H9 (cell line): ENCODE measurements around the gene TRIM54. TPM values are rescaled to one million over a fixed set of nuclear protein-coding genes. Genes with fewer than 3 reads are reported as not detected.

Experiments used
- DNase-seq: peaks from one replicate; pipeline ENCODE4 v3.0.0-alpha.2; 2017
- H2AFZ ChIP-seq: one replicate; pipeline ENCODE4 v1.6.1; 2013; ENCODE audit warnings: mild to moderate bottlenecking, low read length, control low read depth, moderate library complexity
- H2AK5ac ChIP-seq: 2 replicates; pipeline ENCODE4 v1.6.1; 2013; ENCODE audit warnings: low read length, control low read depth, mixed read lengths; ENCODE audit not compliant: insufficient read length
- H2BK120ac ChIP-seq: one replicate; pipeline ENCODE4 v1.6.1; 2013; ENCODE audit warnings: low read depth, mild to moderate bottlenecking, low read length, control low read depth, inconsistent platforms; ENCODE audit not compliant: poor library complexity, severe bottlenecking
- H2BK12ac ChIP-seq: 2 replicates; pipeline ENCODE4 v1.6.1; 2013; ENCODE audit warnings: low read length, control low read depth, mixed read lengths, low read depth; ENCODE audit not compliant: insufficient read length
- H2BK15ac ChIP-seq: 2 replicates; pipeline ENCODE4 v1.6.1; 2013; ENCODE audit warnings: low read depth, low read length, control low read depth
- H2BK20ac ChIP-seq: one replicate; pipeline ENCODE4 v1.6.1; 2013; ENCODE audit warnings: low read depth, mild to moderate bottlenecking, low read length, control low read depth, inconsistent platforms; ENCODE audit not compliant: poor library complexity, severe bottlenecking
- H2BK5ac ChIP-seq: 2 replicates; pipeline ENCODE4 v1.6.1; 2013; ENCODE audit warnings: low read length, control low read depth, mixed read lengths; ENCODE audit not compliant: insufficient read length
- H3K14ac ChIP-seq: 2 replicates; pipeline ENCODE4 v1.6.1; 2013; ENCODE audit warnings: low read length, control low read depth; ENCODE audit not compliant: insufficient read depth
- H3K18ac ChIP-seq: 2 replicates; pipeline ENCODE4 v1.6.1; 2013; ENCODE audit warnings: low read depth, mild to moderate bottlenecking, mixed read lengths, low read length, control low read depth; ENCODE audit not compliant: insufficient read length
- H3K23ac ChIP-seq: 2 replicates; pipeline ENCODE4 v1.6.1; 2013; ENCODE audit warnings: low read length, control low read depth, mixed read lengths, low read depth; ENCODE audit not compliant: insufficient read length
- H3K23me2 ChIP-seq: 2 replicates; pipeline ENCODE4 v1.6.1; 2013; ENCODE audit warnings: low read depth, mild to moderate bottlenecking, mixed read lengths, low read length, control low read depth; ENCODE audit not compliant: insufficient read length, poor library complexity, severe bottlenecking
- H3K27ac ChIP-seq: 2 replicates; pipeline ENCODE4 v1.5.1; 2013; ENCODE audit warnings: low read length, control low read depth, mixed read lengths, low read depth; ENCODE audit not compliant: insufficient read length
- H3K27me3 ChIP-seq: 2 replicates; pipeline ENCODE4 v1.6.1; 2013; ENCODE audit warnings: low read length, control low read depth, inconsistent platforms; ENCODE audit not compliant: insufficient read depth
- H3K4ac ChIP-seq: 2 replicates; pipeline ENCODE4 v1.6.1; 2013; ENCODE audit warnings: low read depth, mild to moderate bottlenecking, control low read depth, inconsistent platforms, low read length, moderate library complexity
- H3K4me1 ChIP-seq: 2 replicates; pipeline ENCODE4 v1.6.1; 2013; ENCODE audit warnings: low read length, control low read depth, inconsistent platforms; ENCODE audit not compliant: insufficient read depth
- H3K4me2 ChIP-seq: 2 replicates; pipeline ENCODE4 v1.6.1; 2013; ENCODE audit warnings: low read length, control low read depth, mixed read lengths; ENCODE audit not compliant: insufficient read length, insufficient read depth
- H3K56ac ChIP-seq: 2 replicates; pipeline ENCODE4 v1.6.1; 2013; ENCODE audit warnings: low read depth, mild to moderate bottlenecking, mixed read lengths, low read length, control low read depth; ENCODE audit not compliant: insufficient read length
- H3K79me1 ChIP-seq: 2 replicates; pipeline ENCODE4 v1.6.1; 2013; ENCODE audit warnings: low read depth, mild to moderate bottlenecking, moderate library complexity, low read length, control low read depth, inconsistent platforms; ENCODE audit not compliant: insufficient read depth, poor library complexity, severe bottlenecking
- H3K79me2 ChIP-seq: 2 replicates; pipeline ENCODE4 v1.6.1; 2013; ENCODE audit warnings: low read length, control low read depth, inconsistent platforms; ENCODE audit not compliant: insufficient read depth
- H3K9ac ChIP-seq: 2 replicates; pipeline ENCODE4 v1.6.1; 2013; ENCODE audit warnings: low read length, control low read depth, mixed read lengths; ENCODE audit not compliant: insufficient read length; ENCODE audit errors: extremely low read depth
- H3K9me3 ChIP-seq: one replicate; pipeline ENCODE4 v1.6.1; 2013; ENCODE audit warnings: low read depth, low read length, inconsistent platforms; ENCODE audit not compliant: control insufficient read depth
- H3T11ph ChIP-seq: one replicate; pipeline ENCODE4 v1.6.1; 2013; ENCODE audit warnings: mild to moderate bottlenecking, low read length, control low read depth, inconsistent platforms
- H4K20me1 ChIP-seq: one replicate; pipeline ENCODE4 v1.6.1; 2013; ENCODE audit not compliant: control insufficient read depth, insufficient read length, insufficient read depth
- H4K5ac ChIP-seq: 2 replicates; pipeline ENCODE4 v1.6.1; 2013; ENCODE audit warnings: low read depth, mild to moderate bottlenecking, mixed read lengths, low read length, control low read depth; ENCODE audit not compliant: insufficient read length
- H4K8ac ChIP-seq: replicated peaks from 2 replicates; pipeline ENCODE4 v1.6.1; 2013; ENCODE audit warnings: low read length, control low read depth, mixed read lengths, low read depth; ENCODE audit not compliant: insufficient read length
- H4K91ac ChIP-seq: 2 replicates; pipeline ENCODE4 v1.6.1; 2013; ENCODE audit warnings: low read depth, mild to moderate bottlenecking, moderate library complexity, mixed read lengths, low read length, control low read depth; ENCODE audit not compliant: insufficient read length
- H3K27ac Mint-ChIP-seq, 3 experiments: 2 replicates in 2 of 3; 3 replicates in 1 of 3; pipeline ENCODE4 v1.8.0; 2020 to 2021; ENCODE audit warnings: mixed read lengths in 3 of 3, mild to moderate bottlenecking in 1 of 3, moderate library complexity in 1 of 3
- H3K27me3 Mint-ChIP-seq: 2 replicates; pipeline ENCODE4 v1.8.0; 2021; ENCODE audit warnings: low read depth, mild to moderate bottlenecking, moderate library complexity, mixed read lengths
- H3K36me3 Mint-ChIP-seq, 3 experiments: 2 replicates in 2 of 3; 3 replicates in 1 of 3; pipeline ENCODE4 v1.8.0; 2020 to 2021; ENCODE audit warnings: low read depth in 3 of 3, mixed read lengths in 3 of 3; ENCODE audit not compliant: insufficient read depth in 1 of 3
- H3K4me1 Mint-ChIP-seq, 2 experiments: 2 replicates each; pipeline ENCODE4 v1.8.0; 2020; ENCODE audit warnings: mixed read lengths in 2 of 2
- H3K4me3 Mint-ChIP-seq, 2 experiments: 2 replicates in 1 of 2; 3 replicates in 1 of 2; pipeline ENCODE4 v1.8.0; 2020 to 2021; ENCODE audit warnings: mild to moderate bottlenecking in 2 of 2, mixed read lengths in 2 of 2, moderate library complexity in 1 of 2
- H3K9me3 Mint-ChIP-seq, 2 experiments: 2 replicates in 1 of 2; 3 replicates in 1 of 2; pipeline ENCODE4 v1.8.0; 2020; ENCODE audit warnings: mild to moderate bottlenecking in 2 of 2, mixed read lengths in 2 of 2, moderate library complexity in 1 of 2
- WGBS: extraction: QIAGEN DNeasy Blood & Tissue Kit; methylation state at CpG from one replicate; pipeline ENCODE4 v1.1.7; 2013; ENCODE audit warnings: missing lambda C conversion rate, low lambda C conversion rate, mixed read lengths; ENCODE audit not compliant: insufficient read length; ENCODE audit errors: extremely low coverage; 5-methylcytosine and 5-hydroxymethylcytosine counted together
- total RNA-seq: library from RNA; stranded (reverse); gene quantifications from 2 replicates; pipeline ENCODE4 v1.2.1, GENCODE V29; 2021
- TF ChIP-seq, protein P1 (sequence below): fragments of 200-600 bp; sonication (generic); conservative IDR thresholded peaks from 3 replicates; pipeline ENCODE4 v1.8.0; 2021; ENCODE audit warnings: antibody characterized with exemption, mild to moderate bottlenecking

TRIM54 gene
- total RNA-seq, 1 experiment from 2014 or later: 5.0 TPM

DNA sequence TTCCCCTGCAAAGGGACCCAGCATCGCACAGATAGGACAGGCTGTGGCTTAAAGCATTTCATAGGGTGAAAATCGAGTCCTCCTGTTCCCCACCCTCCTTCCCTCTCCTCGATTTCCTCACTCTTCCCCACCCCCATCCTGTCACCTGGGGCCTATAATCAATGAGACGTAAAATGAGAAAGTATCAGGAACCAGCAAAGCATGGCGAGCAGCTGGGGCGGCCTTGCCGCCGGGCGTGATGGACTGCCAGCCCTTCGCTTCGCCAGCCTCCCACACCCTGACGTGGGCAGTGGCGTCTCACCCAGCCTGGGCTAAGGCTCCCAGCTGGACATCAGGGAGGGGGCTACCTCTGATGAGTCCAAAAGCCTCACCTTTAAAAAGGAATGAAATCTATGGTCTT, 30.5 kb upstream of the TRIM54 start:
- H3K9me3 ChIP-seq: no peaks in the 10 kb centered on the region
- H2BK5ac ChIP-seq: no peak overlapping the region
- no peaks in the 10 kb centered on the region for H3K9me3 Mint-ChIP-seq
- H3K14ac ChIP-seq: no peak overlapping the region
- no peak overlapping the region for H2BK120ac ChIP-seq
- H3K9ac ChIP-seq: no peak overlapping the region
- H3K23ac ChIP-seq: no peak overlapping the region
- TF ChIP-seq, protein P1, sequence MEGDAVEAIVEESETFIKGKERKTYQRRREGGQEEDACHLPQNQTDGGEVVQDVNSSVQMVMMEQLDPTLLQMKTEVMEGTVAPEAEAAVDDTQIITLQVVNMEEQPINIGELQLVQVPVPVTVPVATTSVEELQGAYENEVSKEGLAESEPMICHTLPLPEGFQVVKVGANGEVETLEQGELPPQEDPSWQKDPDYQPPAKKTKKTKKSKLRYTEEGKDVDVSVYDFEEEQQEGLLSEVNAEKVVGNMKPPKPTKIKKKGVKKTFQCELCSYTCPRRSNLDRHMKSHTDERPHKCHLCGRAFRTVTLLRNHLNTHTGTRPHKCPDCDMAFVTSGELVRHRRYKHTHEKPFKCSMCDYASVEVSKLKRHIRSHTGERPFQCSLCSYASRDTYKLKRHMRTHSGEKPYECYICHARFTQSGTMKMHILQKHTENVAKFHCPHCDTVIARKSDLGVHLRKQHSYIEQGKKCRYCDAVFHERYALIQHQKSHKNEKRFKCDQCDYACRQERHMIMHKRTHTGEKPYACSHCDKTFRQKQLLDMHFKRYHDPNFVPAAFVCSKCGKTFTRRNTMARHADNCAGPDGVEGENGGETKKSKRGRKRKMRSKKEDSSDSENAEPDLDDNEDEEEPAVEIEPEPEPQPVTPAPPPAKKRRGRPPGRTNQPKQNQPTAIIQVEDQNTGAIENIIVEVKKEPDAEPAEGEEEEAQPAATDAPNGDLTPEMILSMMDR: no peak
- peaks cover 13 to 18% of the 10 kb centered on the region in 2 experiments for H3K4me1 Mint-ChIP-seq
- H3K27ac Mint-ChIP-seq: no peak overlapping the region
- H3K79me1 ChIP-seq: no peaks in the 10 kb centered on the region
- no peak overlapping the region for H3K4me2 ChIP-seq
- no peak overlapping the region for H3T11ph ChIP-seq
- H3K79me2 ChIP-seq: no peaks in the 10 kb centered on the region
- H3K27me3 ChIP-seq: no peaks in the 10 kb centered on the region
- H4K5ac ChIP-seq: no peak overlapping the region
- H2BK15ac ChIP-seq: no peak overlapping the region
- no peak overlapping the region for H3K4me3 Mint-ChIP-seq
- no peak overlapping the region for H2AFZ ChIP-seq
- H3K27me3 Mint-ChIP-seq: peaks cover 49% of the 10 kb centered on the region
- H2BK20ac ChIP-seq: no peak overlapping the region
- H3K4ac ChIP-seq: no peak overlapping the region
- no peak overlapping the region for H3K27ac ChIP-seq
- no peaks in the 10 kb centered on the region for H4K20me1 ChIP-seq
- no peak for DNase-seq
- no peak overlapping the region for H2BK12ac ChIP-seq
- H3K23me2 ChIP-seq: no peaks in the 10 kb centered on the region
- H4K8ac ChIP-seq: no peak overlapping the region
- no CpG with 5 or more reads among the region's 13 CpGs for WGBS
- no peak overlapping the region for H3K56ac ChIP-seq
- no peak overlapping the region for H2AK5ac ChIP-seq
- H3K4me1 ChIP-seq: no peaks in the 10 kb centered on the region
- no peaks in the 10 kb centered on the region for H3K36me3 Mint-ChIP-seq
- no peak overlapping the region for H3K18ac ChIP-seq
- no peak overlapping the region for H4K91ac ChIP-seq
